GM13976 (cell line): ENCODE measurements around the gene LMF2.
A peak's percentile ranks its signal among the peaks of the same experiment; 100 is the strongest.
"Not testable (repeated sequence)": the region's sequence is repeated elsewhere in the genome, so short reads cannot be mapped to it uniquely, and the experiment has no call there.

Source experiments
- DNase-seq: peaks from one replicate; pipeline ENCODE4 v3.0.0; 2012; ENCODE audit warnings: low spot score
- in situ Hi-C: fragments of 300-500 bp; cut with MboI; formaldehyde crosslinking; loops from one replicate; pipeline ENCODE4 v1.12.0; 2022; ENCODE audit warnings: low sequenced_read_pairs, mixed read lengths, inconsistent platforms; ENCODE audit not compliant: unreplicated experiment
- TF ChIP-seq, protein P1 (sequence below): IDR thresholded peaks from 2 replicates; pipeline ENCODE4 v1.5.1; 2012; ENCODE audit warnings: borderline replicate concordance, mild to moderate bottlenecking; ENCODE audit not compliant: insufficient read depth; ENCODE audit errors: extremely low read depth, missing control alignments, control extremely low read depth

The LMF2 gene

DNA sequence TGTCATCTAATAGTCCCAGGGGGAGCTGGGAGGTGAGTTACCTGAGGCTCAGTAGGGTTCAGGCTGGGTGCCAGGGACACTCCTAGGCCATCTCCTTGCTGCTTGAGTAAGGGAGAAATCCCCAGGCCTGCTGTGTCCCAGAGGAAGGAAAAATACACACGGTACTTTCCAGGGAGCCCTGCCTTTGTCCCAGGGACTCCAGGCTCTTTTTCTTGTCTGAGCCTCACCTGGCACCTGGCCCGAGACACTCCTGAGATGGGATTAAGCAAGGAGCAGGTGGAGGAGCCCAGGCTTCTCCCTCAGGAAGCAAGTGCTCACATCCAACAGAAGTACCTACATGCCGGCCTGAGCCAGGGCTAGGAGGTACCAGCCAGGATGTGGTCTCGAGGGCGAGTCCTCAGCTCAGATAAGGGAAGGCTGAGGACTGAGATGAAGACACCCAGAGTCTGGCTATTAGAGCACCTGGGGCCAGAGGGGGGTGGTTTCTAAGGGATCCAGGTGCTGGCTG, 37.3 kb upstream of the LMF2 start:
- TF ChIP-seq, protein P1, sequence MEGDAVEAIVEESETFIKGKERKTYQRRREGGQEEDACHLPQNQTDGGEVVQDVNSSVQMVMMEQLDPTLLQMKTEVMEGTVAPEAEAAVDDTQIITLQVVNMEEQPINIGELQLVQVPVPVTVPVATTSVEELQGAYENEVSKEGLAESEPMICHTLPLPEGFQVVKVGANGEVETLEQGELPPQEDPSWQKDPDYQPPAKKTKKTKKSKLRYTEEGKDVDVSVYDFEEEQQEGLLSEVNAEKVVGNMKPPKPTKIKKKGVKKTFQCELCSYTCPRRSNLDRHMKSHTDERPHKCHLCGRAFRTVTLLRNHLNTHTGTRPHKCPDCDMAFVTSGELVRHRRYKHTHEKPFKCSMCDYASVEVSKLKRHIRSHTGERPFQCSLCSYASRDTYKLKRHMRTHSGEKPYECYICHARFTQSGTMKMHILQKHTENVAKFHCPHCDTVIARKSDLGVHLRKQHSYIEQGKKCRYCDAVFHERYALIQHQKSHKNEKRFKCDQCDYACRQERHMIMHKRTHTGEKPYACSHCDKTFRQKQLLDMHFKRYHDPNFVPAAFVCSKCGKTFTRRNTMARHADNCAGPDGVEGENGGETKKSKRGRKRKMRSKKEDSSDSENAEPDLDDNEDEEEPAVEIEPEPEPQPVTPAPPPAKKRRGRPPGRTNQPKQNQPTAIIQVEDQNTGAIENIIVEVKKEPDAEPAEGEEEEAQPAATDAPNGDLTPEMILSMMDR = no peak
- in situ Hi-C loops = no loop called here
- peak; percentile 37 for DNase-seq

DNA sequence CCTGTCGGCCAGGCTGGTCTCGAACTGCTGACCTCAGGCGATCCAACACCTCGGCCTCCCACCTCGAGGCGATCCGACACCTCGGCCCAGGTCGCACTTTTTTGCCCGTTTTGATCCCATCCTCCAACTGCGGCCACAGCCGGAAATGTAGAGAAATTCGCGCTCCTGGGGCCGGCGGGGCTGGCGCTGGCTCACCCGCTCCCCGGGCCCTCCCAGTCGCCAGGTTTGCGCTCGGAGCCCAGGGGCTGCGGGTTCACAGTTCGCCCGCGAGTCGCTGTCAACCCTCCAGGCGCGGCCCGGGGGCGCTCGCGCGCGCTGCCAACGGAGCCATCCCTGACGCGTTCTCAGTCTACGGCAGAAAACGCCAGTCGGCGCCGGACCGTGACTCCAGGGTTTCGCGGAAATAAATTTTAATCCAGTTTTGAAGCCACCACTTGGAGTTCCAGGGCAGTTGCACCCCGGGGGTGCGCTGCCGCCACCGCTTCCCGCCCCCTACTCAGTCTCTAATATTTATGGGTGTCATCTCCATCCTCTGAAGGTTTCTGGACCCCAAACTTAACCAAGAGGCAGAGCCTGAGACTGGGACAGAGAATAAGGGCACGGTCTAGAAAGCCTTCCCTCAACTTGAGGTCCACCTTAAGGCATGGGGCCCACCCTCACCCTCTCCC, 36.7 kb upstream of the LMF2 start:
- peak; percentile 81 for DNase-seq
- in situ Hi-C loops = no loop called here
- TF ChIP-seq, protein P1 = peak; percentile 73

DNA sequence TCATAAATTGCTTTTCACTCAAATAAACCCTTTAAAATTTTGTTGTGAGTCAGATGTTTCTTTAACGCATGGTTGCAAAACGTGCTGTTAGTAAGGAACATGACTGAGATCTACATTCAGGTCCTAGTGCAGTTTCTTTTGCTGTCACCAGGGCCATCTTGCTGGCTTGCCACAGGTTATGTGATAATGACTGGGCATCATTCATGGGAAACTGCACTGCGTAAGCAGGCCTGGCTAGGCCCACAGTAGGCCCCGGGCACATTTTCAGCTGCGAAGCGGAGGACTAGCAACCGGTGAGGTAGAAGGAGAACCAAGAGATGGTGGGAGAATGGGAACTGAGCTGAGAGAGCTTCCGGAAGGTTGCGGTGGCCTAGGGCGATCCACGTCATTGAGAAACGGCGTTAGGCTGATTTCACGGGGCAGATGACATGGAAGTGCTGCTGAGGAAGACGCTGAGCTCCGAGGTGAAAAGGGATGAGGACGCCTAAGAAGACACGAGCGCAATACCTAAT, 35.0 kb upstream of the LMF2 start:
- DNase-seq = peak; percentile 60
- in situ Hi-C loops = no loop called here
- TF ChIP-seq, protein P1 = no peak

DNA sequence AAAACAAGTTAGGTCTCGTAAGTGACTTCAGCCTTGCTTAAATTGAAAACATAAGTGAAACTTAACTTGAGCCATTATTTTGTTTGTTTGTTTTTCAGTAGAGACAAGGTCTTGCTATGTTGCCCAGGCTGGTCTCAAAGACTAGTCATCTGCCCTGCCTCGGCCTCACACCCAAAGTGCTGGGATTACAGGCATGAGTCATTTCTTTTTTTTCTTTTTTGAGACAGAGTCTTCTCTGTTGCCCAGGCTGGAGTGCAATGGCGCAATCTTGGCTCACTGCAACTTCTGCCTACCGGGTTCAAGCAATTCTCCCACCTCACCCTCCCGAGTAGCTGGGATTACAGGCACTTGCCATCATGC, 34.1 kb upstream of the LMF2 start:
- in situ Hi-C loops = not testable (repeated sequence)
- peak; percentile 34 for DNase-seq

DNA sequence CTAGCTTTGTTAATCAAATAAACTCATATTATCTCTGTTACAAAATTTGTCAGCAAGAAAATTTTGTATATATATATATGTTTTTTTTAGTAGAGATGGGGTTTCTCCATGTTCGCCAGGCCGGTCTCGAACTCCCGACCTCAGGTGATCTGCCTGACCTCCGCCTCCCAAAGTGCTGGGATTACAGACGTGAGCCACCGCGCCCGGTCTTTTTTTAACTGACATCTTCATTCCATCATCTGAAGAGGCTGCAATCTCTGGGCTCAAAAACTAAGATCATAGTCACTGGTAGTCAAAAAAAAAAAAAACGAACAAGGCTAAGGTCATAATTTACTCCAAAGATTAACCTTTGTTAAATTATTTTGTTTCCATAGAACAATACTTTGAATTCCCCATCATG, 32.9 kb upstream of the LMF2 start:
- TF ChIP-seq, protein P1 = no peak
- no peak for DNase-seq
- in situ Hi-C loops = no loop called here

DNA sequence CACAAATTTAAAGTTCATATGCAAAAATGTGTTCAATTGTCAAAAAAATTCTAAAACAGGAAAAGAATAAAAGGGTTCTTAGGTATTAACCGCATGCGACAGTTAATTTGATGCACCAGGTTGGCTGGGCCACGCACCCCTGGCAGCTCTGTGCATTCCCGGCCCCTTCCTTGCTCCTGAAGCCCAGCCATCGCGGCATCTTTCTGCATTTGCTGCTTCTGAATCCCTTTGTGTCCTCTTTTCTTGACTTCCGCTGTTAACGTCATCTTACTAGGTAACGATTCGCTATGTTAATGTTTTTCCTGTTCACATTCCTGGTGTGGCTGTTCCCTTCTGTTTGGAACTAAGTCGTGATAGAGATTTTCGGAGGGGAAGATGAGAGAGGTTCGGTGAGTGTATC, 30.3 kb upstream of the LMF2 start:
- TF ChIP-seq, protein P1 = no peak
- no peak for DNase-seq
- in situ Hi-C loops = no loop called here

DNA sequence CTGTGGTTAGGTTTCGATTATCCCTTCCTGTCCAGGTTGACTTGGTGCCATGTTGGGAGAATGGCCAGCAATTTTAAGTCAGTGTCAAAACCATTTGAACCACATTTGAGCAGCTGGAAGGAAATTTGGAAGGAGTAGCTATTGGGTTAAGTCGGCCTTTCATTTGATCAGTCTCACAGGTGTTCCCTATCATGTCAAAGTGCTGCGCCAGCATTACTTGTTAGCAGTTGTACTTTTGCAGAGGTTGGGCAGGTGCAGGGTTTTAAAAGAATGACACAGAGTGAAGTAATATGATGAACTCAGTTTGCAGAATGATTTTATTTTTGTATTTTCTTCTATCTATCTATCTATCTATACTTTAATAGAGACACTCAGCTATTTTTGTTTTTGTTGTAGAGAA, 28.7 kb upstream of the LMF2 start:
- no peak for DNase-seq
- TF ChIP-seq, protein P1 = no peak
- in situ Hi-C loops = no loop called here
